ENCODE data around the gene BICDL2.
A peak's percentile ranks its signal among the peaks of the same experiment; 100 is the strongest.

BICDL2 gene

GRCh38 chr16:3045758-3046640, 9.3 kb upstream of the BICDL2 start, which contains the start of gene MMP25:
MMP25 (plus strand) TSS chr16:3046561; CDS start chr16:3046918, 357 bp downstream.
- H3K4me3 ChIP-seq (ENCODE audit: low read depth, low read length), result peak within 1 kb of the TSS; percentile 42
- no peaks in the 10 kb centered on the region for H3K36me3 ChIP-seq (ENCODE audit: control insufficient read depth, insufficient read depth, low read length)
- peaks cover 3% of the 10 kb centered on the region for H3K4me1 ChIP-seq
- no peak within 1 kb of the TSS for H3K9ac ChIP-seq
- no peak for TF ChIP-seq CTCF (IDR thresholded peaks at IDR 0.05)
- H3K4me2 ChIP-seq (ENCODE audit: low read length), result peak within 1 kb of the TSS; percentile 66
- peaks cover 9% of the 10 kb centered on the region for H3K27me3 ChIP-seq (ENCODE audit: control insufficient read depth, insufficient read depth, low read length)
- H3K27ac ChIP-seq, result no peak within 1 kb of the TSS
- H2AFZ ChIP-seq, result peak within 1 kb of the TSS; percentile 60
- no peaks in the 10 kb centered on the region for H3K79me2 ChIP-seq
- no peaks in the 10 kb centered on the region for H3K9me3 ChIP-seq (ENCODE audit: control insufficient read depth, low read length)

GRCh38 chr16:3044708-3045107, 8.0 kb upstream of the BICDL2 start:
- H3K4me1 ChIP-seq, result peaks cover 3% of the 10 kb centered on the region

GRCh38 chr16:3042376-3042775, 5.6 kb upstream of the BICDL2 start:
- Histone ChIP-seq H3K27ac (no peak overlapping the region), H3K9ac (no peak overlapping the region), H3K9me3 (ENCODE audit: control insufficient read depth, low read length) (no peaks in the 10 kb centered on the region), H3K79me2 (no peaks in the 10 kb centered on the region), H3K27me3 (ENCODE audit: control insufficient read depth, insufficient read depth, low read length) (peaks cover 9% of the 10 kb centered on the region), H3K4me2 (ENCODE audit: low read length) (no peak overlapping the region), H3K36me3 (ENCODE audit: control insufficient read depth, insufficient read depth, low read length) (no peaks in the 10 kb centered on the region), H3K4me3 (ENCODE audit: low read depth, low read length) (no peak overlapping the region), H3K4me1 (peaks cover 3% of the 10 kb centered on the region), H2AFZ (no peak overlapping the region)
- TF ChIP-seq CTCF (IDR thresholded peaks at IDR 0.05), result no peak

More at GRCh38 chr16:3044708-3045107, 8.0 kb upstream of the BICDL2 start:
- Histone ChIP-seq H3K79me2 (no peaks in the 10 kb centered on the region), H3K9ac (no peak overlapping the region), H2AFZ (no peak overlapping the region), H3K9me3 (ENCODE audit: control insufficient read depth, low read length) (no peaks in the 10 kb centered on the region), H3K36me3 (ENCODE audit: control insufficient read depth, insufficient read depth, low read length) (no peaks in the 10 kb centered on the region), H3K27me3 (ENCODE audit: control insufficient read depth, insufficient read depth, low read length) (peaks cover 9% of the 10 kb centered on the region), H3K4me2 (ENCODE audit: low read length) (no peak overlapping the region), H3K27ac (no peak overlapping the region), H3K4me3 (ENCODE audit: low read depth, low read length) (no peak overlapping the region)
- no peak for TF ChIP-seq CTCF (IDR thresholded peaks at IDR 0.05)

- Histone ChIP-seq H3K79me2 (no peaks in the 10 kb centered on the region), H3K4me2 (ENCODE audit: low read length) (no peak overlapping the region), H3K27me3 (ENCODE audit: control insufficient read depth, insufficient read depth, low read length) (no peaks in the 10 kb centered on the region), H2AFZ (no peak overlapping the region), H3K27ac (no peak overlapping the region), H3K4me3 (ENCODE audit: low read depth, low read length) (no peak overlapping the region), H3K9me3 (ENCODE audit: control insufficient read depth, low read length) (no peaks in the 10 kb centered on the region), H3K4me1 (no peaks in the 10 kb centered on the region), H3K36me3 (ENCODE audit: control insufficient read depth, insufficient read depth, low read length) (no peaks in the 10 kb centered on the region), H3K9ac (no peak overlapping the region)
- TF ChIP-seq CTCF (IDR thresholded peaks at IDR 0.05), result no peak
Measured at GRCh38 chr16:3038896-3039295, 2.2 kb upstream of the BICDL2 start.

Measured in parathyroid adenoma (tissue), 2 donors.